Measurements from ENCODE around the gene CLEC19A. TPM values are rescaled to one million over a fixed set of nuclear protein-coding genes. Genes with fewer than 3 reads are reported as not detected.
"Not testable (repeated sequence)": the region's sequence is repeated elsewhere in the genome, so short reads cannot be mapped to it uniquely, and the experiment has no call there.

Gene CLEC19A
- total RNA-seq, 2 experiments from 2014 or later, result not detected

GRCh38 chr16:19315889-19316433 is 30.4 kb downstream of the CLEC19A start:
- CTCF ChIA-PET, result no interaction called here
- Mint-ChIP-seq H3K27ac (no peak overlapping the region), H3K27me3 (no peaks in the 10 kb centered on the region), H3K4me3 (no peak overlapping the region), H3K36me3 (no peaks in the 10 kb centered on the region), H3K9me3 (ENCODE audit: low read depth) (no peaks in the 10 kb centered on the region), H3K4me1 (no peaks in the 10 kb centered on the region)
- DNase-seq, result no peak
- no peak for ATAC-seq

DNA sequence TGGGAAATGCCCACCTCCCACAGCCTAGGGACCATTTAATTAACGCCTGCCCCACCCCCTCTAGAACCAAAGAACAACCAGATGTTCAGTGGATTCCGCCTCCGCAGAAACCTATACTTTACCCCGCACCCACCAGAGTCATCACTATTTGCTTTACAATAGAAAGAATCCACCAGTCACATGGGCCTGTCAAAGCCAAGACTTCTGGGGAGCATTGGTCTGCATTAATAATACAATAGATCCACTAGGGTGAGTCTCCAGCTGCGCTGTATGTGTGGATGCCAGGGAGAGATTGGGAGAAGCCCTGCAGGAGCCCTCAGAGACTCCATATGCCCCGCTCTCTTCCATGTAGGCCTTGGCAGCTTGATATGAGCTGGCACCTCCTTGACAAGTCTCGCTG is 31.3 kb downstream of the CLEC19A start:
- ATAC-seq, result no peak
- H3K27me3 Mint-ChIP-seq, result no peaks in the 10 kb centered on the region
- DNase-seq, result no peak
- CTCF ChIA-PET, result no interaction called here
- H3K36me3 Mint-ChIP-seq, result no peaks in the 10 kb centered on the region
- no peaks in the 10 kb centered on the region for H3K4me1 Mint-ChIP-seq
- H3K4me3 Mint-ChIP-seq, result no peak overlapping the region
- no peak overlapping the region for H3K27ac Mint-ChIP-seq
- no peaks in the 10 kb centered on the region for H3K9me3 Mint-ChIP-seq (ENCODE audit: low read depth)

- ATAC-seq, CTCF ChIA-PET: not testable (repeated sequence)
Measured at GRCh38 chr16:19321186-19321585, 35.7 kb downstream of the CLEC19A start.

GRCh38 chr16:19323596-19323995 is 38.1 kb downstream of the CLEC19A start:
- no peaks in the 10 kb centered on the region for H3K9me3 Mint-ChIP-seq (ENCODE audit: low read depth)
- ATAC-seq (no peak), DNase-seq (no peak)
- no peaks in the 10 kb centered on the region for H3K4me1 Mint-ChIP-seq
- CTCF ChIA-PET, result no interaction called here
- peaks cover 4% of the 10 kb centered on the region for H3K27me3 Mint-ChIP-seq
- H3K27ac Mint-ChIP-seq, result no peak overlapping the region
- H3K4me3 Mint-ChIP-seq, result no peak overlapping the region
- H3K36me3 Mint-ChIP-seq, result no peaks in the 10 kb centered on the region

More at GRCh38 chr16:19321186-19321585, 35.7 kb downstream of the CLEC19A start:
- not testable (repeated sequence) for H3K27ac Mint-ChIP-seq; H3K9me3 Mint-ChIP-seq (ENCODE audit: low read depth); H3K4me1 Mint-ChIP-seq; H3K4me3 Mint-ChIP-seq; H3K27me3 Mint-ChIP-seq; DNase-seq; H3K36me3 Mint-ChIP-seq

DNA sequence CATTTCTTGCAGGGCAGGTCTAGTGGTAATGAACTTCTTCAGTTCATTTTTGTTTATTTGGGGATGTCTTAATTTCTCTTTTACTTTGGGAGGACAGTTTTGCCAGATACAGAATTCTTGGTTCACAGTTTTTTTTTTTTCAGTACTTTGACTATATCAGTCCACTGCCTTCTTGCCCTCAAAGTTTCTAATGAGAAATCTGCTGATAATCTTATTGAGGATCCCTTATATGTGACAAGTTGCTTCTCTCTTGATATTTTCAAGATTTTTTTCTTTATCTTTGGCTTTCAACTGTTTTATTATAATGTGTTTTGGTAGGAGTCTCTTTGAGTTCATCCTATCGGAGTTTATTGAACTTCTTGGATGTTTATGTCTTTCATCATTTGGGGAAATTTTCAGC is 42.8 kb downstream of the CLEC19A start:
- Mint-ChIP-seq H3K27ac (no peak overlapping the region), H3K27me3 (peaks cover 4% of the 10 kb centered on the region), H3K4me1 (no peaks in the 10 kb centered on the region), H3K4me3 (no peak overlapping the region), H3K9me3 (ENCODE audit: low read depth) (no peaks in the 10 kb centered on the region), H3K36me3 (no peaks in the 10 kb centered on the region)
- CTCF ChIA-PET, result no interaction called here
- ATAC-seq (no peak), DNase-seq (no peak)

DNA sequence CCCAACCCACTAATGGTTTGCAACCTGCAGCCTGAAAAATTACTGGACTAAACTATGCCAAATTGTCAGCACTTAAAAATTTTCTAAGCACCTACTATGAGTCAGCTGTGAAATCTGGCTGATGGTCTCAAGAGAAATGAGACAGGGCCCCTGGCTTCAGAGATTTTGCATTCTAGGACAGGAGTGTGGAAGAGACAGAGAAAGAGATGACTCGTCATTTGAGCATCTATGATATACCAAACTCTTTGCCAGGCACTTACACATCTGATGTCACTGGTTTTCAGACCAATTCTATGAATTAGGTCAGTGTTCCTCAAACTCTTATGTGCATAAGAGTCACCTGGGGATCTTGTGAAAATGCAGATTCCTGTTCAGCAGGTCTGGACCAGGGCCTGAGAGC is 44.4 kb downstream of the CLEC19A start:
- CTCF ChIA-PET, result no interaction called here
- Mint-ChIP-seq H3K27ac (no peak overlapping the region), H3K9me3 (ENCODE audit: low read depth) (no peaks in the 10 kb centered on the region), H3K36me3 (no peaks in the 10 kb centered on the region), H3K27me3 (peaks cover 4% of the 10 kb centered on the region), H3K4me3 (no peak overlapping the region), H3K4me1 (no peaks in the 10 kb centered on the region)
- no peak for ATAC-seq
- no peak for DNase-seq

DNA sequence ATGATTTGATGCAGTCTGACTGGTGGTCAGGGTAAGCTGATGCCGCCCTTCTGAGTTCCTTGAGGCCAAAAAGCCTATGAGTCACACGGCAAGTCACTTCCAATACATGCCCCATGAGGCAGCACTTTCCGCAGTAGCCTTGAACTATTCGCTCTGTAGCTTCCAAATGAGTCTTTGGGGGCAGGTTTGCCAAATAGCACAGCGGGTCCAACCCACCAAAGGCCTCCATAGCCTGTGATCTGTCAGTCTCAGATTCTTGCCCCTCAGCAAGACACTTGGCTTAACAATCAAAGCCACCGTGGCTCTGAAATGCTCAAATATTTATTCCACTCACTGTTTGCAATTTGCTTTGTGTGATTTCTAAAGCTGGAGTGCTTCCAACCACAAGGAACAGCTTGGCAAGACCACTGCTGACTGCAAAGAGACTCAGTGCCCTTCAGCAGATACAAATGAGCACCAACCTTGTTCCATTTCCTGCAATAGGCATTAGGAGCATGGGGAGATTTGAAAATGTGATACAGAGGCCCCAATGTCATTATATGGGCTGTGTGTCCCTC is 45.4 kb downstream of the CLEC19A start:
- Mint-ChIP-seq H3K36me3 (no peaks in the 10 kb centered on the region), H3K4me3 (no peak overlapping the region), H3K9me3 (ENCODE audit: low read depth) (no peaks in the 10 kb centered on the region), H3K27me3 (peaks cover 4% of the 10 kb centered on the region), H3K4me1 (no peaks in the 10 kb centered on the region), H3K27ac (no peak overlapping the region)
- CTCF ChIA-PET, result no interaction called here
- ATAC-seq (no peak), DNase-seq (no peak)

DNA sequence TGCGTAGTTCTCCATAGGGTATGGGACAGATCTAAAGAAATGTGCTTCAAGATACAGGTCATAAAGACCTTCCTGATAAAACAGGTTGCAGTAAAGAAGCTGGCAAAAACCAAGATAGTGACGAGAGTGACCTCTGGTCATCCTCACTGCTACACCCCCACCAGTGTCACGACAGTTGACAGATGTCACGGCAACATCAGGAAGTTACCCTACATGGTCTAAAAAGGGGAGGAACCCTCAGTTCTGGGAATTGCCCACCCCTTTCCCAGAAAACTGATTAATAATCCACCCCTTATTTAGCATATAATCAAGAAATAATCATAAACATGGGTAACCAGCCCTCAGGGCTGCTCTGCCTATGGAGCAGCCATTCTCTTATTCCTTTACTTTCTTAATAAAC is 46.3 kb downstream of the CLEC19A start:
- Mint-ChIP-seq H3K4me1 (no peaks in the 10 kb centered on the region), H3K4me3 (no peak overlapping the region), H3K36me3 (no peaks in the 10 kb centered on the region), H3K27me3 (no peaks in the 10 kb centered on the region), H3K27ac (no peak overlapping the region), H3K9me3 (ENCODE audit: low read depth) (no peaks in the 10 kb centered on the region)
- CTCF ChIA-PET, result no interaction called here
- no peak for DNase-seq
- no peak for ATAC-seq

GRCh38 chr16:19338335-19338734 is 52.8 kb downstream of the CLEC19A start:
- peaks cover 2% of the 10 kb centered on the region for H3K9me3 Mint-ChIP-seq (ENCODE audit: low read depth)
- no peak overlapping the region for H3K4me3 Mint-ChIP-seq
- peaks cover 2% of the 10 kb centered on the region for H3K27me3 Mint-ChIP-seq
- no peak for DNase-seq
- CTCF ChIA-PET, result interaction anchor here (1.6 kb wide), 1 partner anchor 164 kb away, joined by 3 read pairs; no protein-coding TSS in a partner anchor
- ATAC-seq, result no peak
- no peak overlapping the region for H3K27ac Mint-ChIP-seq
- H3K36me3 Mint-ChIP-seq, result no peaks in the 10 kb centered on the region
- H3K4me1 Mint-ChIP-seq, result no peaks in the 10 kb centered on the region

DNA sequence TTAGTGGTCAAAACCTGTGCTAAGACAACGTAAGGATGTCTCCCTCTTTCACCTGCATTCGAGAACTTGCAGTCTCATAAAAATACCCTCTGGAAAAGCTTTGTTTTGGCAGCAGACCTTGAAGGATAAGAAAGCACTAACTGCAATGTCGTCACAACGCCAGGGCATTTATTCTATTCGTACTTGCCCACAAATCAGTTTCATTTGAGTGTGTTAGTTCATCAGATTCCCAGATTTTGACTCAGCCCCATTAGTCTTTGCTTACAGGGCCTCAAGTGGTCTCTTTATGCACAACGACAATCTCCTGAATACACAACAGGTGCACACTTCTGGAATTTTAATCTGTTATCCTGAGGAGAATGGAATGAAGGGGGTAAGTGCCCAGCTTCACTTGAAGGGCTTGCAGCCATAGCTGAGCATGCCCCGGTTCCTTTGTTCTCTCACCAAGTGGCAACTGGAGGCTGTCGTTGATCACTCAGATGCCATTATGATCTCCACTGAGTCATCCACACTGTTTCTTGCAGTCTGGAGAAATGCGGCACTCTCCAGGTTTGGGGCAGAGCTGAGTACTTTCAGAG is 58.8 kb downstream of the CLEC19A start:
- Mint-ChIP-seq H3K27me3 (peaks cover 12% of the 10 kb centered on the region), H3K27ac (no peak overlapping the region), H3K4me1 (no peaks in the 10 kb centered on the region), H3K9me3 (ENCODE audit: low read depth) (peaks cover 2% of the 10 kb centered on the region), H3K4me3 (no peak overlapping the region), H3K36me3 (no peaks in the 10 kb centered on the region)
- ATAC-seq (no peak), DNase-seq (no peak)
- CTCF ChIA-PET, result no interaction called here

GRCh38 chr16:19344980-19345379 is 59.4 kb downstream of the CLEC19A start:
- peak overlapping the region; percentile 20 for H3K27ac Mint-ChIP-seq
- no peaks in the 10 kb centered on the region for H3K4me1 Mint-ChIP-seq
- peaks cover 12% of the 10 kb centered on the region for H3K27me3 Mint-ChIP-seq
- peaks cover 2% of the 10 kb centered on the region for H3K9me3 Mint-ChIP-seq (ENCODE audit: low read depth)
- DNase-seq (no peak), ATAC-seq (no peak)
- H3K4me3 Mint-ChIP-seq, result no peak overlapping the region
- CTCF ChIA-PET, result no interaction called here
- H3K36me3 Mint-ChIP-seq, result no peaks in the 10 kb centered on the region

- no peak for ATAC-seq
- no peak overlapping the region for H3K27ac Mint-ChIP-seq
- H3K27me3 Mint-ChIP-seq, result peaks cover 14% of the 10 kb centered on the region
- no peak for DNase-seq
- H3K36me3 Mint-ChIP-seq, result no peaks in the 10 kb centered on the region
- CTCF ChIA-PET, result no interaction called here
- no peaks in the 10 kb centered on the region for H3K4me1 Mint-ChIP-seq
- H3K4me3 Mint-ChIP-seq, result no peak overlapping the region
- peaks cover 2% of the 10 kb centered on the region for H3K9me3 Mint-ChIP-seq (ENCODE audit: low read depth)
Measured at GRCh38 chr16:19346335-19346922, 60.9 kb downstream of the CLEC19A start.

DNA sequence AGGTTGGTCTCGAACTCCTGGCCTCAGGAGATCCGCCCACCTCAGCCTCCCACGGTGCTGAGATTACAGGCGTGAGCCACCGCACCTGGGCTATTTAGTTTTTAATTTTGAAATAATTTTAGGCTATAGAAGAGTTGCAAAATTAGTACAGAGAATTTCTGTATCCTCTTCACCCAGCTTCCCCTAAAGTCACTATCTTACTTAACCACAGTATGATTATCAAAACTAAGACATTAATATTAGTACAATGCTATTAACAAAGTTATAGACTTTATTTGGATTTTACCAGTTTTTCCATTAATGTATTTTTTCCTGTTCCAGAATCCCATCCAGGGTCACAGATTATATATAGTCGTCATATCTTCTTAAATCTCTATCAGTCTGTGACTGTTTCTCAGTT is 62.6 kb downstream of the CLEC19A start:
- CTCF ChIA-PET, result no interaction called here
- H3K9me3 Mint-ChIP-seq (ENCODE audit: low read depth), result no peaks in the 10 kb centered on the region
- no peak overlapping the region for H3K27ac Mint-ChIP-seq
- no peak overlapping the region for H3K4me3 Mint-ChIP-seq
- H3K36me3 Mint-ChIP-seq, result no peaks in the 10 kb centered on the region
- peaks cover 13% of the 10 kb centered on the region for H3K27me3 Mint-ChIP-seq
- DNase-seq (no peak), ATAC-seq (no peak)
- H3K4me1 Mint-ChIP-seq, result no peaks in the 10 kb centered on the region

GRCh38 chr16:19348578-19349315 is 63.2 kb downstream of the CLEC19A start:
- H3K9me3 Mint-ChIP-seq (ENCODE audit: low read depth), result no peaks in the 10 kb centered on the region
- CTCF ChIA-PET, result no interaction called here
- H3K27me3 Mint-ChIP-seq, result peaks cover 13% of the 10 kb centered on the region
- H3K27ac Mint-ChIP-seq, result no peak overlapping the region
- H3K36me3 Mint-ChIP-seq, result no peaks in the 10 kb centered on the region
- ATAC-seq (no peak), DNase-seq (no peak)
- no peaks in the 10 kb centered on the region for H3K4me1 Mint-ChIP-seq
- H3K4me3 Mint-ChIP-seq, result no peak overlapping the region
